IMR-90 (cell line): Measurements from ENCODE around the gene TRAPPC14. TPM values are rescaled to one million over a fixed set of nuclear protein-coding genes. Genes with fewer than 3 reads are reported as not detected.

Experiments used
- ATAC-seq: fragments of 200-7000 bp; cut with Tn5 transposase; 2 replicates; pipeline ENCODE4 v1.9.1; 2020; ENCODE audit warnings: low read depth, mild to moderate bottlenecking, moderate library complexity
- BruUV-seq: library from RNA; stranded (reverse); fragments of 400-500 nt; replicated peaks from 2 replicates; lab custom pipeline; 2021; lab: Mats Ljungman, UMichigan
- CTCF ChIA-PET: fragments of 300-600 bp; formaldehyde crosslinking; extraction: SDS; loops from one replicate; lab custom pipeline; 2021; ENCODE audit warnings: antibody characterized with exemption; lab: Yijun Ruan, JAX
- POLR2A ChIA-PET: fragments of 300-600 bp; sonication (Branson Sonifier 250); formaldehyde crosslinking; loops from one replicate; lab custom pipeline; 2022; ENCODE audit warnings: antibody characterized with exemption; ENCODE audit not compliant: unreplicated experiment; lab: Charles Lee
- DNase-seq: peaks from one replicate; pipeline ENCODE4 v3.0.0; 2013
- H2AFZ ChIP-seq: replicated peaks from 2 replicates; pipeline ENCODE3; 2013; ENCODE audit warnings: low read length, mild to moderate bottlenecking; ENCODE audit not compliant: poor library complexity
- H2AK5ac ChIP-seq: 2 replicates; pipeline ENCODE4 v1.6.1; 2013; ENCODE audit warnings: low read depth, low read length, inconsistent platforms
- H2AK9ac ChIP-seq: replicated peaks from 2 replicates; pipeline ENCODE3; 2013; ENCODE audit warnings: mild to moderate bottlenecking, low read depth, low read length, moderate library complexity; ENCODE audit not compliant: poor library complexity
- H2BK120ac ChIP-seq: 2 replicates; pipeline ENCODE4 v1.6.1; 2013; ENCODE audit warnings: low read depth, low read length, inconsistent platforms
- H2BK15ac ChIP-seq: 3 replicates; pipeline ENCODE4 v1.6.1; 2013; ENCODE audit warnings: low read depth, low read length, inconsistent platforms
- H2BK20ac ChIP-seq: 2 replicates; pipeline ENCODE4 v1.6.1; 2013; ENCODE audit warnings: low read depth, mild to moderate bottlenecking, inconsistent platforms, low read length, moderate library complexity
- H2BK5ac ChIP-seq: 2 replicates; pipeline ENCODE4 v1.6.1; 2013; ENCODE audit warnings: mild to moderate bottlenecking, low read depth, low read length, inconsistent platforms; ENCODE audit not compliant: poor library complexity, severe bottlenecking
- H3K14ac ChIP-seq: replicated peaks from 2 replicates; pipeline ENCODE4 v1.6.1; 2013; ENCODE audit warnings: low read depth, low read length, inconsistent platforms
- H3K18ac ChIP-seq: 2 replicates; pipeline ENCODE4 v1.6.1; 2013; ENCODE audit warnings: low read depth, low read length, control low read depth
- H3K23ac ChIP-seq: 2 replicates; pipeline ENCODE4 v1.6.1; 2013; ENCODE audit warnings: low read depth, low read length, inconsistent platforms
- H3K27ac ChIP-seq: 2 replicates; pipeline ENCODE4 v1.5.1; 2013; ENCODE audit warnings: mild to moderate bottlenecking, control low read depth, low read length; ENCODE audit not compliant: insufficient read depth
- H3K27me3 ChIP-seq: 2 replicates; pipeline ENCODE4 v1.6.1; 2013; ENCODE audit warnings: low read length; ENCODE audit not compliant: control insufficient read depth, insufficient read depth
- H3K36me3 ChIP-seq: 2 replicates; pipeline ENCODE4 v1.6.1; 2013; ENCODE audit warnings: low read length, mixed read lengths; ENCODE audit not compliant: control insufficient read depth, insufficient read depth
- H3K4ac ChIP-seq: 2 replicates; pipeline ENCODE4 v1.6.1; 2013; ENCODE audit warnings: low read depth, low read length, inconsistent platforms
- H3K4me1 ChIP-seq: 2 replicates; pipeline ENCODE4 v1.6.1; 2013; ENCODE audit warnings: low read length, mixed read lengths; ENCODE audit not compliant: control insufficient read depth, insufficient read depth
- H3K4me2 ChIP-seq: 2 replicates; pipeline ENCODE4 v1.6.1; 2013; ENCODE audit warnings: low read depth, mild to moderate bottlenecking, control low read depth, low read length, moderate library complexity
- H3K4me3 ChIP-seq: 2 replicates; pipeline ENCODE4 v1.5.1; 2013; ENCODE audit warnings: low read depth, mild to moderate bottlenecking, control low read depth, low read length, moderate library complexity; ENCODE audit not compliant: insufficient read depth
- H3K56ac ChIP-seq: 2 replicates; pipeline ENCODE4 v1.6.1; 2013; ENCODE audit warnings: low read length, inconsistent platforms; ENCODE audit not compliant: insufficient read depth; ENCODE audit errors: extremely low read depth
- H3K79me1 ChIP-seq, 2 experiments: 2 replicates each; pipeline ENCODE4 v1.6.1; 2013; ENCODE audit warnings: low read length in 2 of 2, inconsistent platforms in 1 of 2, low read depth in 1 of 2
- H3K9ac ChIP-seq: 2 replicates; pipeline ENCODE4 v1.6.1; 2013; ENCODE audit warnings: low read depth, low read length, control low read depth
- H3K9me1 ChIP-seq: 2 replicates; pipeline ENCODE4 v1.6.1; 2013; ENCODE audit warnings: low read length, inconsistent platforms; ENCODE audit not compliant: insufficient read depth
- H3K9me3 ChIP-seq: 2 replicates; pipeline ENCODE4 v1.6.1; 2013; ENCODE audit warnings: low read length; ENCODE audit not compliant: control insufficient read depth, insufficient read depth
- H4K20me1 ChIP-seq: 2 replicates; pipeline ENCODE4 v1.6.1; 2013; ENCODE audit warnings: low read length, inconsistent platforms; ENCODE audit not compliant: insufficient read depth
- H4K5ac ChIP-seq: 2 replicates; pipeline ENCODE4 v1.6.1; 2013; ENCODE audit warnings: mild to moderate bottlenecking, low read depth, low read length, control low read depth
- H4K8ac ChIP-seq, 2 experiments: 2 replicates each; pipeline ENCODE4 v1.6.1; 2013; ENCODE audit warnings: low read depth in 2 of 2, low read length in 2 of 2, control low read depth in 1 of 2, inconsistent platforms in 1 of 2
- H4K91ac ChIP-seq: 2 replicates; pipeline ENCODE4 v1.6.1; 2013; ENCODE audit warnings: low read depth, low read length, inconsistent platforms; ENCODE audit not compliant: insufficient read depth
- BHLHE40 ChIP-seq: fragments of 150-350 bp; IDR thresholded peaks from 2 replicates; pipeline ENCODE4 v1.6.1; 2016; ENCODE audit warnings: mild to moderate bottlenecking, low read depth, low read length
- MAZ ChIP-seq: IDR thresholded peaks from 2 replicates; pipeline ENCODE4 v1.6.1; 2012; ENCODE audit warnings: low read depth, mild to moderate bottlenecking, low read length, improper control_type of control experiment, moderate library complexity, borderline replicate concordance
- MXI1 ChIP-seq: IDR thresholded peaks from 2 replicates; pipeline ENCODE4 v1.6.1; 2012; ENCODE audit warnings: low read depth, mild to moderate bottlenecking, low read length, moderate library complexity, borderline replicate concordance
- NFE2L2 ChIP-seq: fragments of 150-350 bp; IDR thresholded peaks from 2 replicates; pipeline ENCODE4 v1.6.1; 2016; ENCODE audit warnings: low read depth, mild to moderate bottlenecking, low read length
- RCOR1 ChIP-seq: IDR thresholded peaks from 2 replicates; pipeline ENCODE4 v1.6.1; 2012; ENCODE audit warnings: mild to moderate bottlenecking, low read length, improper control_type of control experiment; ENCODE audit not compliant: insufficient replicate concordance
- WGBS, 2 experiments: methylation state at CpG; one replicate each; pipeline versions ENCODE4 v1.1.5 to v1.1.7; 2013; ENCODE audit warnings: missing lambda C conversion rate in 2 of 2; ENCODE audit not compliant: insufficient read length in 1 of 2; ENCODE audit errors: extremely low coverage in 2 of 2; 5-methylcytosine and 5-hydroxymethylcytosine counted together
- dilution Hi-C: fragments of 300-500 bp; cut with HindIII; formaldehyde crosslinking; loops from one replicate; pipeline ENCODE4 v1.14.3; 2018; ENCODE audit warnings: low sequenced_read_pairs; ENCODE audit not compliant: unreplicated experiment
- in situ Hi-C: fragments of 300-500 bp; cut with MboI; formaldehyde crosslinking; loops from 3 replicates; pipeline ENCODE4 v1.14.3; 2019; ENCODE audit warnings: low sequenced_read_pairs, inconsistent platforms, mixed read lengths
- intact Hi-C: fragments of 100-400 bp; cut with micrococcal nuclease; formaldehyde crosslinking; loops from 2 replicates; pipeline ENCODE4 v1.10.0; 2022
- polyA plus RNA-seq, 3 experiments: library from polyadenylated mRNA; depleted of rRNA; stranded (reverse); fragments of >200 nt; gene quantifications; 2 replicates each; pipeline ENCODE4 v1.2.3, GENCODE V29; 2012; ENCODE audit warnings: low replicate concordance in 1 of 3
- total RNA-seq: library from RNA; depleted of rRNA; stranded (reverse); fragments of >200 nt; gene quantifications from 2 replicates; pipeline ENCODE4 v1.2.3, GENCODE V29; 2012

TRAPPC14 gene
- total and polyA plus RNA-seq, 2 of the 4 experiments (the other 2 are of a cell fraction): 4.5 to 15.9 TPM

GRCh38 chr7:100119970-100120732 lies 38.4 kb downstream of the TRAPPC14 start:
- H3K9ac ChIP-seq: peak overlapping the region; percentile 67
- peaks cover 24 to 49% of the 10 kb centered on the region in 2 experiments for H3K79me1 ChIP-seq
- TF ChIP-seq RCOR1: no peak
- no peak for TF ChIP-seq MXI1
- peak; percentile 58; the same call in 1 of the 2 replicates for TF ChIP-seq BHLHE40
- TF ChIP-seq MAZ: peak; percentile 45; the same call in 1 of the 2 replicates
- TF ChIP-seq NFE2L2: no peak
- H4K91ac ChIP-seq: peak overlapping the region; percentile 67
- dilution Hi-C loops: no loop called here
- H3K9me1 ChIP-seq: peaks cover 16% of the 10 kb centered on the region
- peak overlapping the region; percentile 84 for H3K4me2 ChIP-seq
- peak overlapping the region; percentile 70 for H3K27ac ChIP-seq
- ATAC-seq: peak; percentile 56
- peaks cover 2% of the 10 kb centered on the region; the same call in 1 of the 2 replicates for H3K36me3 ChIP-seq
- DNase-seq: peak; percentile 58
- intact Hi-C loops: loop anchor here (2.0 kb wide), 1 partner anchor 19 kb away; the partner anchor contains the start of genes AP4M1 and MCM7
- no peaks in the 10 kb centered on the region for H3K27me3 ChIP-seq
- peak overlapping the region; percentile 89 for H3K14ac ChIP-seq
- in situ Hi-C loops: no loop called here
- H3K9me3 ChIP-seq: no peaks in the 10 kb centered on the region
- peak overlapping the region; percentile 67; the same call in 1 of the 2 replicates for H2BK120ac ChIP-seq
- BruUV-seq: no TSS peak
- peak overlapping the region; percentile 75 for H2AK5ac ChIP-seq
- peak overlapping the region; percentile 87 for H2AK9ac ChIP-seq
- peak overlapping the region; percentile 61 for H3K4me3 ChIP-seq
- H3K56ac ChIP-seq: peak overlapping the region; percentile 71
- H2BK5ac ChIP-seq: peak overlapping the region; percentile 73
- H4K8ac ChIP-seq: peak overlapping the region; percentile 48 to 77; a peak in 3 of 4 replicates
- 20% methylated on average over 7 of the region's 19 CpGs; no CpG with 5 or more reads in 1 of the 2 experiments for WGBS, 2 experiments
- H2AFZ ChIP-seq: peak overlapping the region; percentile 96
- peak overlapping the region; percentile 26 for H4K5ac ChIP-seq
- H3K18ac ChIP-seq: peak overlapping the region; percentile 3; the same call in 1 of the 2 replicates
- H3K23ac ChIP-seq: peak overlapping the region; percentile 78
- H3K4ac ChIP-seq: peak overlapping the region; percentile 85
- peak overlapping the region; percentile 38; the same call in 1 of the 3 replicates for H2BK15ac ChIP-seq
- peaks cover 6% of the 10 kb centered on the region; the same call in 1 of the 2 replicates for H3K4me1 ChIP-seq
- no peak overlapping the region for H2BK20ac ChIP-seq
- CTCF ChIA-PET: interaction anchor here (0.5 to 0.7 kb wide), 2 partner anchors 10 to 23 kb away, joined by 3 to 6 read pairs; no protein-coding TSS in a partner anchor
- POLR2A ChIA-PET: interaction anchor here (0.6 to 1.4 kb wide), 2 partner anchors 18 to 277 kb away, joined by 3 to 6 read pairs; partner anchors contain the start of gene AP4M1
- no peaks in the 10 kb centered on the region; the same call in 1 of the 2 replicates for H4K20me1 ChIP-seq
